Esophagus squamous epithelium (tissue), 4 donors: Measurements from ENCODE around the gene ADGRL1.

Experiments used
- POLR2A ChIP-seq, 4 donors: fragments of 450-650 bp; IDR thresholded peaks; one replicate each; pipeline ENCODE4 v1.6.1; 2017; ENCODE audit warnings: antibody characterized with exemption in 4 of 4, mild to moderate bottlenecking in 4 of 4, moderate library complexity in 3 of 4
- TF ChIP-seq, protein P1 (sequence below), 6 experiments: fragments of 450-650 bp in 4 of 6; fragments of 200-600 bp in 2 of 6; sonication (generic) in 2 of 6; IDR thresholded peaks; one replicate each; pipeline ENCODE4 v1.5.1; 2016 to 2019; ENCODE audit warnings: antibody characterized with exemption in 6 of 6, mild to moderate bottlenecking in 4 of 6, moderate library complexity in 4 of 6

DNA sequence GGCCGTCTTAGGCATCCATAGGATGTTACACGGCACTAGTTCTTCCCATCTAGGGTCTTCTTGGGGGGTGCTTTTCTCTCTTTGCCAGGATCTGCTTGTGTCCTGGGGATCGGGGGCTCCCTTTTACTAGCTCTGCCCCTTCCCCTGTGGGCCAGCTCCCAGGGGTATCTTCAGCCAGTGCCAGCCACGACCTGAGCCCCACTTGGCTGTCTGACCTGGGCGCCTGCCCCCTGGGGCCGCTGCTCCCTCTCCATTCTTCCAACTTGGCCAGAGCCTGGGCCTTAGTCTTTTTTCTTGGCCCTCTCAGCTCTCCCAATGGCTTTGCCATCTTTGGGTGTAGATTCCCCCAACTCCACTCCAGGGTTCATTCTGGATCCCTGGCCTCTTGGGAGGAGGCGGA, 91.5 kb downstream of the ADGRL1 start:
- no peak for TF ChIP-seq POLR2A (IDR thresholded peaks at IDR 0.05)
- TF ChIP-seq, protein P1, sequence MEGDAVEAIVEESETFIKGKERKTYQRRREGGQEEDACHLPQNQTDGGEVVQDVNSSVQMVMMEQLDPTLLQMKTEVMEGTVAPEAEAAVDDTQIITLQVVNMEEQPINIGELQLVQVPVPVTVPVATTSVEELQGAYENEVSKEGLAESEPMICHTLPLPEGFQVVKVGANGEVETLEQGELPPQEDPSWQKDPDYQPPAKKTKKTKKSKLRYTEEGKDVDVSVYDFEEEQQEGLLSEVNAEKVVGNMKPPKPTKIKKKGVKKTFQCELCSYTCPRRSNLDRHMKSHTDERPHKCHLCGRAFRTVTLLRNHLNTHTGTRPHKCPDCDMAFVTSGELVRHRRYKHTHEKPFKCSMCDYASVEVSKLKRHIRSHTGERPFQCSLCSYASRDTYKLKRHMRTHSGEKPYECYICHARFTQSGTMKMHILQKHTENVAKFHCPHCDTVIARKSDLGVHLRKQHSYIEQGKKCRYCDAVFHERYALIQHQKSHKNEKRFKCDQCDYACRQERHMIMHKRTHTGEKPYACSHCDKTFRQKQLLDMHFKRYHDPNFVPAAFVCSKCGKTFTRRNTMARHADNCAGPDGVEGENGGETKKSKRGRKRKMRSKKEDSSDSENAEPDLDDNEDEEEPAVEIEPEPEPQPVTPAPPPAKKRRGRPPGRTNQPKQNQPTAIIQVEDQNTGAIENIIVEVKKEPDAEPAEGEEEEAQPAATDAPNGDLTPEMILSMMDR (IDR thresholded peaks at IDR 0.05): no peak
